WTC11 (cell line): ENCODE results near the gene NLN. TPM values are rescaled to one million over a fixed set of nuclear protein-coding genes. Genes with fewer than 3 reads are reported as not detected.

Source experiments
- ATAC-seq: fragments of 200-7000 bp; cut with Tn5 transposase; 2 replicates; pipeline ENCODE4 v1.10.0; 2021; ENCODE audit warnings: mild to moderate bottlenecking, moderate library complexity
- CTCF ChIA-PET: fragments of 300-600 bp; sonication (Branson Sonifier 250); formaldehyde crosslinking; loops from one replicate; lab custom pipeline; 2021; ENCODE audit warnings: antibody characterized with exemption; lab: Charles Lee
- POLR2A ChIA-PET: fragments of 350-600 bp; sonication (Branson Sonifier 250); formaldehyde crosslinking; loops from one replicate; lab custom pipeline; 2021; ENCODE audit warnings: antibody characterized with exemption; lab: Charles Lee
- DNase-seq: peaks from one replicate; pipeline ENCODE4 v3.0.0; 2021; ENCODE audit warnings: low spot score
- H3K27ac Mint-ChIP-seq: 2 replicates; pipeline ENCODE4 v1.8.0; 2021; ENCODE audit warnings: mixed read lengths
- H3K27me3 Mint-ChIP-seq: 2 replicates; pipeline ENCODE4 v1.8.0; 2021; ENCODE audit warnings: low read depth, mild to moderate bottlenecking, moderate library complexity, mixed read lengths
- H3K36me3 Mint-ChIP-seq: 2 replicates; pipeline ENCODE4 v1.8.0; 2021; ENCODE audit warnings: mixed read lengths
- H3K4me1 Mint-ChIP-seq: 2 replicates; pipeline ENCODE4 v1.8.0; 2022; ENCODE audit warnings: mixed read lengths
- H3K4me3 Mint-ChIP-seq: 2 replicates; pipeline ENCODE4 v1.8.0; 2021; ENCODE audit warnings: mild to moderate bottlenecking, moderate library complexity, mixed read lengths
- H3K9me3 Mint-ChIP-seq: 2 replicates; pipeline ENCODE4 v1.8.0; 2021; ENCODE audit warnings: mixed read lengths
- ATF1 ChIP-seq: sonication (generic); formaldehyde crosslinking; IDR thresholded peaks from 2 replicates; pipeline ENCODE4 v1.8.1; 2023; ENCODE audit warnings: mild to moderate bottlenecking, moderate library complexity, missing genetic modification reagents
- CBFB ChIP-seq: sonication (generic); formaldehyde crosslinking; IDR thresholded peaks from 2 replicates; pipeline ENCODE4 v1.8.1; 2022; ENCODE audit warnings: mild to moderate bottlenecking, low read depth, missing genetic modification reagents
- CREB1 ChIP-seq: sonication (generic); formaldehyde crosslinking; IDR thresholded peaks from 2 replicates; pipeline ENCODE4 v1.8.0; 2023; ENCODE audit warnings: mild to moderate bottlenecking, missing genetic modification reagents
- CREM ChIP-seq: sonication (generic); formaldehyde crosslinking; IDR thresholded peaks from 2 replicates; pipeline ENCODE4 v1.8.1; 2022; ENCODE audit warnings: mild to moderate bottlenecking, missing genetic modification reagents, moderate library complexity
- E2F1 ChIP-seq: sonication (generic); formaldehyde crosslinking; IDR thresholded peaks from 2 replicates; pipeline ENCODE4 v1.8.0; 2022; ENCODE audit warnings: mild to moderate bottlenecking, missing genetic modification reagents
- ELF4 ChIP-seq: sonication (generic); formaldehyde crosslinking; IDR thresholded peaks from 2 replicates; pipeline ENCODE4 v1.8.1; 2022; ENCODE audit warnings: low read depth, mild to moderate bottlenecking, moderate library complexity, missing genetic modification reagents
- ESRRA ChIP-seq: sonication (generic); formaldehyde crosslinking; IDR thresholded peaks from 2 replicates; pipeline ENCODE4 v1.8.1; 2022; ENCODE audit warnings: mild to moderate bottlenecking, missing genetic modification reagents, borderline replicate concordance
- ETV6 ChIP-seq: sonication (generic); formaldehyde crosslinking; IDR thresholded peaks from 2 replicates; pipeline ENCODE4 v1.8.1; 2022; ENCODE audit warnings: mild to moderate bottlenecking, missing genetic modification reagents
- FOXJ3 ChIP-seq: sonication (generic); formaldehyde crosslinking; IDR thresholded peaks from 2 replicates; pipeline ENCODE4 v1.9.0; 2021; ENCODE audit warnings: missing genetic modification reagents, mild to moderate bottlenecking, borderline replicate concordance
- GABPB1 ChIP-seq: sonication (generic); formaldehyde crosslinking; IDR thresholded peaks from 2 replicates; pipeline ENCODE4 v1.8.1; 2023; ENCODE audit warnings: mild to moderate bottlenecking, missing genetic modification reagents
- GRHL2 ChIP-seq: fragments of 250-450 bp; sonication (Bioruptor Pico); IDR thresholded peaks from 2 replicates; pipeline ENCODE4 v1.8.0; 2022; ENCODE audit warnings: mild to moderate bottlenecking, moderate library complexity; ENCODE audit not compliant: insufficient replicate concordance, severe bottlenecking
- JAZF1 ChIP-seq: fragments of 250-450 bp; sonication (Bioruptor Pico); IDR thresholded peaks from 2 replicates; pipeline ENCODE4 v1.9.0; 2021; ENCODE audit warnings: moderate library complexity, mild to moderate bottlenecking, inconsistent platforms
- NFE2L1 ChIP-seq: sonication (generic); formaldehyde crosslinking; IDR thresholded peaks from 2 replicates; pipeline ENCODE4 v1.8.1; 2023; ENCODE audit warnings: missing genetic modification reagents
- RELA ChIP-seq: sonication (generic); formaldehyde crosslinking; IDR thresholded peaks from 2 replicates; pipeline ENCODE4 v1.8.1; 2022; ENCODE audit warnings: missing genetic modification reagents, mild to moderate bottlenecking, borderline replicate concordance
- STAT6 ChIP-seq: sonication (generic); formaldehyde crosslinking; conservative IDR thresholded peaks from 2 replicates; pipeline ENCODE4 v1.8.1; 2023; ENCODE audit warnings: mild to moderate bottlenecking, low read depth, missing genetic modification reagents, moderate library complexity
- ZMAT4 ChIP-seq: fragments of 250-450 bp; sonication (Bioruptor Pico); IDR thresholded peaks from 2 replicates; pipeline ENCODE4 v1.9.0; 2021; ENCODE audit warnings: mild to moderate bottlenecking
- ZNF396 ChIP-seq: fragments of 250-450 bp; sonication (Bioruptor Pico); IDR thresholded peaks from 2 replicates; pipeline ENCODE4 v1.8.0; 2021; ENCODE audit warnings: mild to moderate bottlenecking, moderate library complexity, borderline replicate concordance
- ZNF416 ChIP-seq: fragments of 250-450 bp; sonication (Bioruptor Pico); IDR thresholded peaks from 2 replicates; pipeline ENCODE4 v1.9.0; 2021; ENCODE audit warnings: mild to moderate bottlenecking, inconsistent platforms
- total RNA-seq: library from RNA; stranded (reverse); gene quantifications from 3 replicates; pipeline ENCODE4 v1.2.3, GENCODE V29; 2021
- TF ChIP-seq, protein P1 (sequence below): sonication (generic); formaldehyde crosslinking; IDR thresholded peaks from 2 replicates; pipeline ENCODE4 v1.8.0; 2022; ENCODE audit warnings: mild to moderate bottlenecking, missing genetic modification reagents
- TF ChIP-seq, protein P2 (sequence below): sonication (generic); formaldehyde crosslinking; IDR thresholded peaks from 2 replicates; pipeline ENCODE4 v1.8.1; 2023; ENCODE audit warnings: mild to moderate bottlenecking, missing genetic modification reagents
- TF ChIP-seq, protein P3 (sequence below): fragments of 250-450 bp; sonication (Bioruptor Pico); IDR thresholded peaks from 2 replicates; pipeline ENCODE4 v1.9.0; 2021; ENCODE audit warnings: mild to moderate bottlenecking

NLN gene
- total RNA-seq, 1 experiment from 2014 or later = 163 TPM

GRCh38 chr5:65813174-65813573 is 91.2 kb downstream of the NLN start:
- ChIA-PET CTCF (interaction anchor here (0.7 kb wide), 1 partner anchor 9 kb away, joined by 3 read pairs; no protein-coding TSS in a partner anchor), POLR2A (no interaction called here)
- ATAC-seq (no peak), DNase-seq (no peak)
- TF ChIP-seq CREB1 (no peak), JAZF1 (no peak), ATF1 (no peak), ETV6 (no peak), RELA (no peak), CREM (CRISPR knock-in tag) (no peak), ZMAT4 (no peak), GRHL2 (CRISPR knock-in tag) (no peak), ESRRA (CRISPR knock-in tag) (no peak), NFE2L1 (CRISPR knock-in tag) (no peak), ZNF416 (CRISPR knock-in tag) (no peak), GABPB1 (CRISPR knock-in tag) (no peak)
- TF ChIP-seq, protein P1, sequence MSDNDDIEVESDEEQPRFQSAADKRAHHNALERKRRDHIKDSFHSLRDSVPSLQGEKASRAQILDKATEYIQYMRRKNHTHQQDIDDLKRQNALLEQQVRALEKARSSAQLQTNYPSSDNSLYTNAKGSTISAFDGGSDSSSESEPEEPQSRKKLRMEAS (CRISPR knock-in tag) = no peak
- TF ChIP-seq, protein P2, sequence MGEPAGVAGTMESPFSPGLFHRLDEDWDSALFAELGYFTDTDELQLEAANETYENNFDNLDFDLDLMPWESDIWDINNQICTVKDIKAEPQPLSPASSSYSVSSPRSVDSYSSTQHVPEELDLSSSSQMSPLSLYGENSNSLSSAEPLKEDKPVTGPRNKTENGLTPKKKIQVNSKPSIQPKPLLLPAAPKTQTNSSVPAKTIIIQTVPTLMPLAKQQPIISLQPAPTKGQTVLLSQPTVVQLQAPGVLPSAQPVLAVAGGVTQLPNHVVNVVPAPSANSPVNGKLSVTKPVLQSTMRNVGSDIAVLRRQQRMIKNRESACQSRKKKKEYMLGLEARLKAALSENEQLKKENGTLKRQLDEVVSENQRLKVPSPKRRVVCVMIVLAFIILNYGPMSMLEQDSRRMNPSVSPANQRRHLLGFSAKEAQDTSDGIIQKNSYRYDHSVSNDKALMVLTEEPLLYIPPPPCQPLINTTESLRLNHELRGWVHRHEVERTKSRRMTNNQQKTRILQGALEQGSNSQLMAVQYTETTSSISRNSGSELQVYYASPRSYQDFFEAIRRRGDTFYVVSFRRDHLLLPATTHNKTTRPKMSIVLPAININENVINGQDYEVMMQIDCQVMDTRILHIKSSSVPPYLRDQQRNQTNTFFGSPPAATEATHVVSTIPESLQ = no peak
- Mint-ChIP-seq H3K36me3 (peaks cover 66% of the 10 kb centered on the region), H3K27me3 (no peaks in the 10 kb centered on the region), H3K4me3 (no peak overlapping the region), H3K9me3 (no peaks in the 10 kb centered on the region), H3K27ac (no peak overlapping the region), H3K4me1 (peaks cover 10% of the 10 kb centered on the region)

DNA sequence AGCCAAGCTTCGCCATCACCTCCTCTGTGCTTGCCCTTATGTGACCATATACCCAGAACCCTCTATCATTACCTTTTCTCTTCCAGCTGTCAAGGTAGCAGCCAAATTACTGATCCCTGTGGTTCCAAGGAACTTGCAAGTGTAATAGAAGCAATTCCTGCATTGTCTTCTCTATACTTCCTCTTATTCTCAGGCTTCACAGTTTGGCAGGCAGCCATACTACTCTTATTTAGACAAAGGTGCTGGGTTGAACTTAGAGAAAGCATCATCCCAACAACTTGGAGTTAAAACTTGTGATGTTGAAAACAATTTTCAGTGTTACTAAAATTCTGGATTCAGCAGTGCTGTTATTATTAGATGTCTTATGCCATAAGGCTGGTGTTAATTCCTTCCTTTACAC is 93.2 kb downstream of the NLN start:
- CTCF ChIA-PET = no interaction called here
- no peak for ATAC-seq
- peaks cover 15% of the 10 kb centered on the region for H3K4me1 Mint-ChIP-seq
- H3K4me3 Mint-ChIP-seq = no peak overlapping the region
- no peak for DNase-seq
- H3K27me3 Mint-ChIP-seq = no peaks in the 10 kb centered on the region
- H3K27ac Mint-ChIP-seq = no peak overlapping the region
- no peaks in the 10 kb centered on the region for H3K9me3 Mint-ChIP-seq
- H3K36me3 Mint-ChIP-seq = peaks cover 58% of the 10 kb centered on the region
- no peak for TF ChIP-seq ZNF396 (CRISPR knock-in tag)
- TF ChIP-seq FOXJ3 (CRISPR knock-in tag) = no peak
- TF ChIP-seq CBFB (CRISPR knock-in tag) = no peak
- no peak for TF ChIP-seq STAT6 (CRISPR knock-in tag)
- TF ChIP-seq E2F1 (CRISPR knock-in tag) = no peak
- TF ChIP-seq, protein P3, sequence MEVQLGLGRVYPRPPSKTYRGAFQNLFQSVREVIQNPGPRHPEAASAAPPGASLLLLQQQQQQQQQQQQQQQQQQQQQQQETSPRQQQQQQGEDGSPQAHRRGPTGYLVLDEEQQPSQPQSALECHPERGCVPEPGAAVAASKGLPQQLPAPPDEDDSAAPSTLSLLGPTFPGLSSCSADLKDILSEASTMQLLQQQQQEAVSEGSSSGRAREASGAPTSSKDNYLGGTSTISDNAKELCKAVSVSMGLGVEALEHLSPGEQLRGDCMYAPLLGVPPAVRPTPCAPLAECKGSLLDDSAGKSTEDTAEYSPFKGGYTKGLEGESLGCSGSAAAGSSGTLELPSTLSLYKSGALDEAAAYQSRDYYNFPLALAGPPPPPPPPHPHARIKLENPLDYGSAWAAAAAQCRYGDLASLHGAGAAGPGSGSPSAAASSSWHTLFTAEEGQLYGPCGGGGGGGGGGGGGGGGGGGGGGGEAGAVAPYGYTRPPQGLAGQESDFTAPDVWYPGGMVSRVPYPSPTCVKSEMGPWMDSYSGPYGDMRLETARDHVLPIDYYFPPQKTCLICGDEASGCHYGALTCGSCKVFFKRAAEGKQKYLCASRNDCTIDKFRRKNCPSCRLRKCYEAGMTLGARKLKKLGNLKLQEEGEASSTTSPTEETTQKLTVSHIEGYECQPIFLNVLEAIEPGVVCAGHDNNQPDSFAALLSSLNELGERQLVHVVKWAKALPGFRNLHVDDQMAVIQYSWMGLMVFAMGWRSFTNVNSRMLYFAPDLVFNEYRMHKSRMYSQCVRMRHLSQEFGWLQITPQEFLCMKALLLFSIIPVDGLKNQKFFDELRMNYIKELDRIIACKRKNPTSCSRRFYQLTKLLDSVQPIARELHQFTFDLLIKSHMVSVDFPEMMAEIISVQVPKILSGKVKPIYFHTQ (CRISPR knock-in tag) = no peak
- TF ChIP-seq NFE2L1 (CRISPR knock-in tag) = no peak
- TF ChIP-seq ELF4 = no peak
- no peak for TF ChIP-seq CREM (CRISPR knock-in tag)
- POLR2A ChIA-PET = no interaction called here
